NOMO-1 treated with dmso at 0.1 percent for 144 hours (cell line): ENCODE data around the gene FCMR.

ENCODE experiments used
- DNase-seq: peaks from one replicate; lab custom pipeline; 2025; ENCODE audit not compliant: unreplicated experiment; lab: John Stamatoyannopoulos, UW

The FCMR gene

DNA sequence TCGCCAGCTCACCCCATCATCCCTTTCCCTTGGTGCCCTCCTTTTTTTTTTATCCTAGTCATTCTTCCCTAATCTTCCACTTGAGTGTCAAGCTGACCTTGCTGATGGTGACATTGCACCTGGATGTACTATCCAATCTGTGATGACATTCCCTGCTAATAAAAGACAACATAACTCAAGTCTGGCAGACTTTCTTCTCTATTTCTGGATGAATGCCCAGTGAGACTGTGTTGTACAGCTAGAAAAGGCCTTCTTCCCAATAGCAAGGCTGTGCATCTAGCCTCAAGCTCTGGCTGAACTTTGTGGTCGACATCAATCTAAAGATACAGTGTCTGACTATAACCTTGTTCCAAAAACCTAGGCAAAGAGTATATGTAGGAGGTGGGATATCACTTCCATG, 18.1 kb downstream of the FCMR start:
- no peak for DNase-seq

DNA sequence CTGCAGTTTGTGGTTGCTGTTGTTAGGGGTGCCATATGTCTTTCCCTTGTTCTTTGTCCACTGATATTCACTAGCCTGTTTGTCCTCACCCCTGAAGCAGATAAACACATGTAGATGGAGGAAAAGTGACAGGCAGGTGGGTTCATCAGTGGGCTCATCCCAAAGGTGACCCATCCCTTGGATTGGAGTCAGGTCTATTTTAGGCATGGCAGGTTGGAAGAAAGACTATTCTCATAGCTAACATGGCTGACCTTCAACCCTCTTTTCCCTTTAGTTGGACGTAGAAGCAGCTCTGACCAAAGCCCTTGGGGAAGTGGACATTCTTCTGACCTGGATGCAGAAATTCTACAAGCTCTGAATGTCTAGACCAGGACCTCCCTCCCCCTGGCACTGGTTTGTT, 19.0 kb downstream of the FCMR start:
- DNase-seq: no peak

GRCh38 chr1:206901944-206902343, 19.8 kb downstream of the FCMR start:
- DNase-seq: no peak

- no peak for DNase-seq
Observed at GRCh38 chr1:206900149-206900548, 21.6 kb downstream of the FCMR start.

DNA sequence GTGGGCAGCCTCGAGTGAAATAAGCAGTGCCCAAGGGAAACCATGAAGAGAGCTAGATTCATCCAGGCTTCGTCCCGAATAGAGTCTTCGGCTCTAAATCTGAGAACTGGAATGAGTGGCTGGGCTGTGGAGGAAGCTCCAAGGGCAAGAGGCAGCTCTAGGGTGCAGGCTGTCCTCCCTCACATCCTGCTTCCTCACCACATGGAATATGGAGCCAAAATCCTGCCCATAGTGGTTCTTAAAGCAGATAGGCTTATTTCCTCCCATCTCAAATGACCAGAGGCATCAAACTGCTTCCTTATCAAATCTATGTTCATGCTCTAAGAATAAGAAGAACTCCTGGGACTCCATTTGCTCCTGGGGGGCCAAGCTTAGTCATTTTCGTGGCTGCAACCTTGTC, 22.0 kb downstream of the FCMR start:
- no peak for DNase-seq

DNA sequence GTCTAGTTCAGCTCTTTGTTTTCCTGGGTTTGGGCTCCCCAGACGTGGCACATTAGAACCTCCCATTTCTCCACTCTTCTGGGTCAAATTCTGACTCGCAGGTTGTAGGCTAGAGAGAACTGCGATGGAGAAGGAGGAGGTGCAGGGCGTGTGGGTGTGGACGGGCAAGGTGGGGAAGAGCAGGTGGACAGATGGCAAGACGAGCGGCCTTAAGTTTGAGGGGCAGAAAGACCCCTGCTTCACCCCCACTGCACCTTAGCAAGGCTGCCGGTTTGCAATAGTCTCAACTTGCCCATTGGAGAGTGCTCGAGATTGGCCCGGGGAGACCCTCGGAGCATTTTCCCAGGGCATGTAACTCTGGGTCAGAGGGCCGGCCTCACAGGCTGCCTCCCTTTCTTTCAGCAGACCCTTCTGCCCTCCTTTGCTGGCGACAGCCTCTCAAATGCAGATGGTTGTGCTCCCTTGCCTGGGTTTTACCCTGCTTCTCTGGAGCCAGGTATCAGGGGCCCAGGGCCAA, 22.8 kb downstream of the FCMR start:
- DNase-seq: no peak

DNA sequence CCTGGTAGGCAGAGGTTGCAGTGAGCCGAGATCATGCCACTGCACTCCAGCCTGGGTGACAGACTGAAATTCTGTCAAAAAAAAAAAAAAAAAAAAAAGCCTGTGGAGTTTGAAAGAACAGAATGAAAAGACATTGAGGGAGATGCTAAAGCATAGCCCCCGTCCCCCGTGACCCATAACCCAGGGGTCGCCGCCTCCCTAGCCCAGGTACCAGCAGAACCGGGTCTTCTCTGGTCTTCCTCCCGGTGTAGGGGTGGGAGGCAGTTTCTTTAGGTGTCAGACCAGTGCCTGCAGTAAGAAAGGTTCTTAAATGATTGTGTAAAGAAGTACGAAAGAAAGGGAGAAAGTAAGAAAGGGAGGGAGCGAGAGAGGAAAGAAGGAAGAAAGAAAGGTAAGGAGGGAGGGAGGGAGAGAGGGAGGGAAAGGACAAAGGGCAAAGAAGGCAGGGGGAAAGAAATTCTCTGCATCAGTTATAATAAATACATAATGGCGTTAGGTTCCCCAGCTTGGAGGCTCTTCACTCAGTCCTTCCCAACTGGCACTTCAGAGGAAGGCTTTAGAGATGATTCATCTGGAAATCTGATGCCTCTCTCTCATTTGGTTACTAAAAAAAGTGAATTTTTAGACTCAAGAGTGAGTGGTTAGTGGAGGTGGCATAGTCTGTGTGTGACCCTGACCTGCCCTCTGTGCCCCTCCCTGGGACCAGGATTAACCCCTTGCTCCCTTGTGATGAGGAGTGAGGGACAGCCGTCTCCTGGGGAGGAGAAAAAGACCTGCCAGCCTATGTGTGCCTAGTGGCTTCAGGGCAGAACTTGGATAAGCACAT, 23.4 kb downstream of the FCMR start:
- DNase-seq: no peak

DNA sequence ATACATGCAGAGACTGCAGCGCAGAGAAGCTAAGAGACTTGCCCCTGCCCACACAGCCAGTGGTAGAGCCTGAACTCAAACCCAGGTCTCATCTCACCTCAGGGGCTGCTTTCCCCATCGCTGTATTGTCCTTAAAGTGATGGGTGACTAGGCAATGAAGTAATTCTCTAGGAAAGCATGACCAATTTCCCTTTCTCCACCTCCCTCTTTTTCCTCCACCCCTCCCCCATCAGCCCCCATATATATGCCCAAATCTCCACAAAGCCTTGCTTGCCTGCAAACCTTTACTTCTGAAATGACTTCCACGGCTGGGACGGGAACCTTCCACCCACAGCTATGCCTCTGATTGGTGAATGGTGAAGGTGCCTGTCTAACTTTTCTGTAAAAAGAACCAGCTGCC, 24.6 kb downstream of the FCMR start, which contains the start of gene IL24:
IL24 (plus strand) TSS at position 269 of the 400 bp plus-strand sequence. CDS start 390 bp downstream, outside the sequence.
- no peak for DNase-seq

DNA sequence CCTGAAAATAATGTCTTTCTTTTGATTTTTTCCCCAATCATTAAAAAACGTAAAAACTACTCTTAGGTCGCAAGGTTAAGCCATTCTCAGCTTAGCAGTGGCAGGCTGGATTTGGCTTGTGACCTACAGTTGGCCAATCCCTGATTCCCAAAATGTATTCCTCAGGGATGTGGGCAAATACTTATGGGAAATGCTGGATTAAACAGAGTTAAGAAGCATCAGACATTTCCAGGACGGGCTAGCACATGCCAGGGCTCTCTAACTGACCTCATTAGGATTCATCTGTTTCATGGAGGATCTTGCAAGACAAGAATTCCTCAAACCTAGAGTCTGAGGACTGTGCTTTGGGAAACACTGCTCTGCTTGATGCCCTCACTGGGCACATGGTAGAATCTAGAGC, 25.5 kb downstream of the FCMR start:
- no peak for DNase-seq

DNA sequence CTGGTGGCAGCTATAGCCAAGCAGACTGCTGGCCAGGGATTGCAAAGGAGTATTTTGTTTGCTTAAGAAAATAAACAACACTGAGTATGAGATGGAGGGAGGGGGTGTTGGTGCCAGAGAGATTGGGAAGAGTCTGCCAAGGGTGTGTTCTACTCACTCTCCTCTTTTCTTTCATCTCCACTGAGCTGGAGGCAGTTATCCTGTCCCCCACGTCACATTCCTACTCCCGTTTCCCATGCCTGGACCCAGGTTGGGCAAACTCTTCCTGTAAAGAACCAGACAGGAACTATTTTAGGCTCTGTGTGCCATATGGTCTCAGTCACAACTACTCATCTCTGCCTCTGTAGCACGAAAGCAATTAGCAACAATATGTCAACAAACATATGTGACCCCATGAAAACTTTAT, 25.9 kb downstream of the FCMR start:
- no peak for DNase-seq

DNA sequence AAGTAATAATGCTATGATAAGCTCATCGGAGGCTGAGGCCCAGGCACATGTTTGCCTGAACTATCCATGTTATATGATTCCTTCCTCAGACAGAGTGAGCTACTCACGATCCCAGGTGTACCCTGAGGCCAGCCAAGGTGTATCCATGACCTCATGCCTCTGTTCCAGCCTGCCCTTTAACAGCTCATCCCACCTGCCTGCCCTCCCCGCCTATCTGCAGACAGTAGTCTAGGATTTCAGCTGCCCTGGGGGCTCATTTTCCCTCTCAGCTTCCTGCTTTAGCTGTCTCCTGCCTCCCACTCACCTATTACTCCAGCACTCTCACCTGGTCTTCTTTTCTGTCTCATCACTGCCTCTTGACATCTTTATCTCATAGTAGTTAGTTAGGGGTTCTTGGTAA, 26.4 kb downstream of the FCMR start:
- no peak for DNase-seq

DNA sequence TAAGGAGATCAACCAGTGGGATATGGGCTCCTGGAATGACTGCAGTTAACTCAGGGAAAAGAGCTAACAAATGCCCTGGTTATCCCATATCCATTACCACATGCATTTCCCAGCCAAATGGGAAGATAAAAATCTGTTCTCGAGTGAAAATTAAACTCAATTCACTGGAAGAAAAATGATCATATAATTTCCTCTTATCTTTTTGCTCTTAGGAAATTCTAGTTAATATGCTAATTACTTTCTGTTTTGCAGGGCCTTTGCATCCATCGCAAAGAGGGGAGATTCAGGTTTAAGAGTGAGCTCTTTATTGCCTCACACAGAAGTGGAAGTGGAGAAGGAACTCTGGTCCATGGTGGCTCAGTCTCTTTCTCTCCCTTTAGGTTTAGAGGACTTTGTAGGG, 28.4 kb downstream of the FCMR start:
- no peak for DNase-seq

GRCh38 chr1:206892351-206892984, 29.3 kb downstream of the FCMR start:
- no peak for DNase-seq

DNA sequence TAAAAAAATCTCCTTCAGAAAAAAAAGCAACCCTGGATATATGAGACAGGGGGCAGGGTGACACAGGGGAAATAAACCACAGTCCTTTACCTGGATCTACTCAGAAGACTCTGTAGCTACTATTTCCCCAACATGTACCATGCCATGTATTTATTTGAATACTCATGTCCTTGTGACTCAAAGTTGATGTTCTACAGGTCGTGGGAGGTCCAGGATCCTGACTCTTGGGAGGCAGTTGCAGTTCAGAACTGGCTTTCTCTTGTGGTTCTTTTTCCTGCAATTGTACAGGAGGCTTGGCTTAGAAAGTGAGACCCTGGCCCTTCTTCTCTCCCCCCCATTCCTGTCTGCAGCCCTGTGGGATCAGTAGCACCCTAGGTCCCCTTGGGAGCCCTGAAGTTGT, 30.3 kb downstream of the FCMR start:
- DNase-seq: no peak

DNA sequence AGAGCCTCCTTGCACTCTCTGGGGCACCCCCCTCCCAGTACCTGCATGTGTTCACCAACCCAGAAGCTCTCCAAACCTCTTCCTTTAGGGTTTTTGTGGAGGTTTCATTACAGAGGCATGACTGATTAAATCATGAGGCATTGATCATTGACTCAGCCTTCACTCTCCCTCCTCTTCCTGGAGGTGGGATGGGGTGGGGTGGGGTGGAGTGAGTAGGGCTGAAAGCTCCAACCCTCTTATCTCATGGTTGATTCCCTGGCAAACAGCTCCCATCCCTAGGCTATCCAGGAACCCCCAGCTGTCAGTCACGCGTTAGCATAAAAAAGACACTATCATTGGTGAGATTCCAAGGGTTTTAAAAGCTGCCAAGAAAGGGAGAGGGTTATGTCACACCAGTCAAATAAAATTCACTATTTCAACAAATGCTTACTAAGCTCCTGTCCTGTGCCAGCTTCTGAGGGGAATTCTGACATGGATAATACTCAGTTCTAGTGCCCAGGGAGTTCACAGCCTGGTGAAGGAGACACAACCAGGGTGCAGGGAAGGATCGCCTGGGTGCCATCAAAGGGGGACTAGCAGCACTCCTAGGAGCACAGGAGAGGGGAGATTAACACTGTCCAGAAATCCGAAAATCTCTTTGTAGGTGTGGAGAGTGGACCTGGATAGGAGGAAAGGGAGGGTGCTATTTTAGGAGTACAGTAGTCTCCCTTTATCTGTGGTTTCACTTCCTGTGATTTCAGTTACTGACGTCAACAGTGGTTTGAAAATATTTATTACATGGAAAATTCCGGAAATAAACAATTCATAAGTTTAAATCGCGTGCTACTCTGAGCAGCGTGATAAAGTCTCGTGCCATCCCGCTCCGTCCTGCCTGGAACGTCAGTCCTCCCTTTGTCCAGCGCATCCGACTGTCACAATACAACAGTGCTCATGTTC, 31.3 kb downstream of the FCMR start:
- no peak for DNase-seq

- no peak for DNase-seq
Observed at GRCh38 chr1:206887701-206888100, 34.0 kb downstream of the FCMR start.

- no peak for DNase-seq
Observed at GRCh38 chr1:206886831-206887230, 34.9 kb downstream of the FCMR start.

GRCh38 chr1:206885341-206886060, 36.2 kb downstream of the FCMR start:
- no peak for DNase-seq

DNA sequence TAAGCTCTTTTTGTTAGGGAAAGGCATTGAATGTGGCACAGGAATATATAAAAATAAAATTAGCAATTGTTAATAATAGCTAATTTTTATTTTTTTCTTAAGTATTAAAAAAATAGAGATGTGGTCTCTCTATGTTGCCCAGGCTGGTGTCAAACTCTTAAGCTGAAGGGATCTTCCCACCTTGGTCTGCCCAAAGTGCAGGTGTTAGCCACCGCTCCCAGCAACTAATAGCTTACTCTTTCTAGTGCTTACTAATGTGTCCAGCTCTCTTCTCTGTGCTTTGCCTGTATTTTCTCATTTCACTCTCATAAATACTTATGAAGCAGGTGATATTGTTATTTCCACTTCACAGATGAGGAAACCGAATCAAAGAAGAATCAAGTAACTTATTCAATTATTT, 37.9 kb downstream of the FCMR start:
- no peak for DNase-seq

DNA sequence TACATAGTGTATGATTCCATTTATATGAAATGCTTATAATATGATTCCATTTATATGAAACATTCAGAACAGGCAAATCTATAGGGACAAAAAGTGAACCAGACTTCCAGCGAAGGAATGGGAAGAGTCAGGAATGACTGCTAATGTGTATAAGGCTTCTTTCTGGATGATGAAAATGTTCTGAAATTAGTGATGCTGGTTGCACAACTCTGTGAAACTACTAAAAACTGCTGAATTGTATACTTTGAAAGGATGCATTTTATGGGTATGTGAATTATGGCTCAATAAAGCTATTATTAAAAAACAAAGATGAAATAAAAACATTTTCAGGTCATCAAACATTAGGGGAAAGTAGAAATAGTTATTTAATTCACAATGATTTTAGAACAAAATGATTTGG, 38.6 kb downstream of the FCMR start:
- no peak for DNase-seq

- DNase-seq: no peak
Observed at GRCh38 chr1:206882555-206882954, 39.2 kb downstream of the FCMR start.
